Liver (tissue), 9 donors: ENCODE data around the gene C11orf24. TPM values are rescaled to one million over a fixed set of nuclear protein-coding genes. Genes with fewer than 3 reads are reported as not detected.

Experiments
- DNase-seq: peaks from one replicate; pipeline ENCODE4 v3.0.0-alpha.2; 2017; ENCODE audit warnings: low spot score
- H3K27ac ChIP-seq, 2 donors: one replicate each; pipeline ENCODE4 v1.7.0; 2013; ENCODE audit warnings: inconsistent platforms in 2 of 2, low read length in 2 of 2, control low read depth in 1 of 2, low read depth in 1 of 2, mild to moderate bottlenecking in 1 of 2
- H3K27me3 ChIP-seq, 4 donors: one replicate each; pipeline versions ENCODE4 v1.6.1 to v1.7.0; 2013; ENCODE audit warnings: low read length in 3 of 4, inconsistent platforms in 1 of 4, mild to moderate bottlenecking in 1 of 4, moderate library complexity in 1 of 4; ENCODE audit not compliant: control insufficient read depth in 4 of 4, insufficient read depth in 4 of 4
- H3K36me3 ChIP-seq, 4 donors: one replicate each; pipeline versions ENCODE4 v1.6.1 to v1.7.0; 2013; ENCODE audit warnings: low read length in 3 of 4, mild to moderate bottlenecking in 3 of 4, low read depth in 1 of 4, moderate library complexity in 1 of 4; ENCODE audit not compliant: control insufficient read depth in 4 of 4, insufficient read depth in 3 of 4
- H3K4me1 ChIP-seq, 4 donors: one replicate each; pipeline versions ENCODE4 v1.6.1 to v1.7.0; 2013; ENCODE audit warnings: low read length in 3 of 4, mild to moderate bottlenecking in 3 of 4, moderate library complexity in 1 of 4; ENCODE audit not compliant: control insufficient read depth in 4 of 4, insufficient read depth in 4 of 4
- H3K4me3 ChIP-seq, 3 donors: one replicate each; pipeline versions ENCODE4 v1.6.1 to v1.7.0; 2013; ENCODE audit warnings: low read length in 3 of 3, control low read depth in 1 of 3, low read depth in 1 of 3, mild to moderate bottlenecking in 1 of 3
- H3K9ac ChIP-seq, 2 donors: one replicate each; pipeline ENCODE4 v1.7.0; 2013; ENCODE audit warnings: low read length in 2 of 2, mild to moderate bottlenecking in 2 of 2, moderate library complexity in 2 of 2, control low read depth in 1 of 2, low read depth in 1 of 2
- H3K9me3 ChIP-seq, 4 donors: one replicate each; pipeline versions ENCODE4 v1.6.1 to v1.7.0; 2013; ENCODE audit warnings: low read length in 3 of 4; ENCODE audit not compliant: control insufficient read depth in 4 of 4
- EGR1 ChIP-seq, 2 donors: IDR thresholded peaks; 2 replicates each; pipeline ENCODE4 v1.6.1; 2016 to 2018; ENCODE audit warnings: antibody characterized with exemption in 2 of 2, low read depth in 2 of 2
- FOXA1 ChIP-seq: IDR thresholded peaks from 2 replicates; pipeline ENCODE4 v1.6.1; 2016; ENCODE audit warnings: antibody characterized with exemption
- FOXA2 ChIP-seq: IDR thresholded peaks from 2 replicates; pipeline ENCODE4 v1.6.1; 2016; ENCODE audit warnings: antibody characterized with exemption
- GABPA ChIP-seq, 2 donors: IDR thresholded peaks in 1 of 2; conservative IDR thresholded peaks in 1 of 2; 2 replicates each; pipeline ENCODE4 v1.6.1; 2016; ENCODE audit warnings: antibody characterized with exemption in 2 of 2, mild to moderate bottlenecking in 1 of 2, moderate library complexity in 1 of 2
- HNF4A ChIP-seq, 2 donors: conservative IDR thresholded peaks; 2 replicates each; pipeline ENCODE4 v1.6.1; 2016; ENCODE audit warnings: antibody characterized with exemption in 2 of 2, mild to moderate bottlenecking in 2 of 2
- HNF4G ChIP-seq: IDR thresholded peaks from 2 replicates; pipeline ENCODE4 v1.6.1; 2016; ENCODE audit warnings: antibody characterized with exemption
- JUND ChIP-seq, 2 donors: IDR thresholded peaks; 2 replicates each; pipeline ENCODE4 v1.6.1; 2016; ENCODE audit warnings: antibody characterized with exemption in 2 of 2
- RAD21 ChIP-seq, 2 donors: IDR thresholded peaks; 2 replicates each; pipeline ENCODE4 v1.6.1; 2016; ENCODE audit warnings: antibody characterized with exemption in 2 of 2, mild to moderate bottlenecking in 2 of 2
- SP1 ChIP-seq: IDR thresholded peaks from 2 replicates; pipeline ENCODE4 v1.6.1; 2018; ENCODE audit warnings: antibody characterized with exemption, mild to moderate bottlenecking
- TAF1 ChIP-seq: conservative IDR thresholded peaks from 2 replicates; pipeline ENCODE4 v1.6.1; 2016; ENCODE audit warnings: antibody characterized with exemption, mild to moderate bottlenecking
- YY1 ChIP-seq: IDR thresholded peaks from 2 replicates; pipeline ENCODE4 v1.6.1; 2016; ENCODE audit warnings: antibody characterized with exemption, mild to moderate bottlenecking
- WGBS: extraction: QIAGEN DNeasy Blood & Tissue Kit; methylation state at CpG from one replicate; pipeline ENCODE4 v1.1.7; 2013; 5-methylcytosine and 5-hydroxymethylcytosine counted together
- polyA plus RNA-seq, 2 donors: library from polyadenylated mRNA; stranded (reverse) in 1 of 2; unstranded in 1 of 2; fragments of 200-250 nt in 1 of 2; fragments of >200 nt in 1 of 2; fragmentation: Nextera tagmentation in 1 of 2; extraction: Ambion mirVana in 1 of 2; gene quantifications; one replicate each; pipeline versions ENCODE4 v1.2.1 to v1.2.3, GENCODE V29; 2013 to 2015
- total RNA-seq, 2 donors: library from RNA; depleted of rRNA; stranded (reverse); fragments of >200 nt; gene quantifications; one replicate each; pipeline ENCODE4 v1.2.3, GENCODE V29; 2014
- TF ChIP-seq, protein P1 (sequence below): IDR thresholded peaks from 2 replicates; pipeline ENCODE4 v1.6.1; 2016; ENCODE audit warnings: antibody characterized with exemption, mild to moderate bottlenecking
- TF ChIP-seq, protein P2 (sequence below): IDR thresholded peaks from 2 replicates; pipeline ENCODE4 v1.6.1; 2016; ENCODE audit warnings: antibody characterized with exemption
- TF ChIP-seq, protein P3 (sequence below): IDR thresholded peaks from 2 replicates; pipeline ENCODE4 v1.6.1; 2016; ENCODE audit warnings: antibody characterized with exemption
- TF ChIP-seq, protein P4 (sequence below): IDR thresholded peaks from 2 replicates; pipeline ENCODE4 v1.6.1; 2016; ENCODE audit warnings: antibody characterized with exemption
- TF ChIP-seq, protein P5 (sequence below): fragments of 150-350 bp; IDR thresholded peaks from 2 replicates; pipeline ENCODE4 v1.5.1; 2017; ENCODE audit warnings: improper control_type of control experiment, low read depth, low read length; ENCODE audit not compliant: missing input control
- donor health status: healthy.
- donor health status: healthy.
- donor health status: healthy.
- donor health status: healthy.
- donor health status: healthy.

C11orf24 gene
- total and polyA plus RNA-seq, 4 donors = 7.8 to 50.3 (median 32.0) TPM

DNA sequence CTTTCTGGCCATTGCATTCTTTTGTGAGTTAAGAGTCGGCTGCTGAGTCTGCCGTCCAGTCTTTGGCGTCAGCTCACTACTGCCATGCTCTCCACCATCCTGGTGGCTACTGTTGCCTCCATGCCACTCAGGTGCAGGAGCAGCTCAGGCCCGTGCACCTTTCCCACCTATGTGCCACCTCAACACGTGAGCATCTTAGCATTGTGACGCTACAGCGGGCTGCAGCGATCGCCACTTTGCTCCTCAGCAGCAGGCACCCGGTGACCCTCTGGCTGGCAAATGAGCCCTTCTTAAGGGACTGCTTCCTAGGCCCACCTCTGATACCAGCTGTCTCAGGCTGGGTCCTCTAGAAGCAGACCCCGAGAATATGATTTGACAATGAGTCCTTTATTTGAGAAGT lies 47.2 kb downstream of the C11orf24 start (continued):
- TF ChIP-seq, protein P1, sequence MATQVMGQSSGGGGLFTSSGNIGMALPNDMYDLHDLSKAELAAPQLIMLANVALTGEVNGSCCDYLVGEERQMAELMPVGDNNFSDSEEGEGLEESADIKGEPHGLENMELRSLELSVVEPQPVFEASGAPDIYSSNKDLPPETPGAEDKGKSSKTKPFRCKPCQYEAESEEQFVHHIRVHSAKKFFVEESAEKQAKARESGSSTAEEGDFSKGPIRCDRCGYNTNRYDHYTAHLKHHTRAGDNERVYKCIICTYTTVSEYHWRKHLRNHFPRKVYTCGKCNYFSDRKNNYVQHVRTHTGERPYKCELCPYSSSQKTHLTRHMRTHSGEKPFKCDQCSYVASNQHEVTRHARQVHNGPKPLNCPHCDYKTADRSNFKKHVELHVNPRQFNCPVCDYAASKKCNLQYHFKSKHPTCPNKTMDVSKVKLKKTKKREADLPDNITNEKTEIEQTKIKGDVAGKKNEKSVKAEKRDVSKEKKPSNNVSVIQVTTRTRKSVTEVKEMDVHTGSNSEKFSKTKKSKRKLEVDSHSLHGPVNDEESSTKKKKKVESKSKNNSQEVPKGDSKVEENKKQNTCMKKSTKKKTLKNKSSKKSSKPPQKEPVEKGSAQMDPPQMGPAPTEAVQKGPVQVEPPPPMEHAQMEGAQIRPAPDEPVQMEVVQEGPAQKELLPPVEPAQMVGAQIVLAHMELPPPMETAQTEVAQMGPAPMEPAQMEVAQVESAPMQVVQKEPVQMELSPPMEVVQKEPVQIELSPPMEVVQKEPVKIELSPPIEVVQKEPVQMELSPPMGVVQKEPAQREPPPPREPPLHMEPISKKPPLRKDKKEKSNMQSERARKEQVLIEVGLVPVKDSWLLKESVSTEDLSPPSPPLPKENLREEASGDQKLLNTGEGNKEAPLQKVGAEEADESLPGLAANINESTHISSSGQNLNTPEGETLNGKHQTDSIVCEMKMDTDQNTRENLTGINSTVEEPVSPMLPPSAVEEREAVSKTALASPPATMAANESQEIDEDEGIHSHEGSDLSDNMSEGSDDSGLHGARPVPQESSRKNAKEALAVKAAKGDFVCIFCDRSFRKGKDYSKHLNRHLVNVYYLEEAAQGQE = no peak

DNA sequence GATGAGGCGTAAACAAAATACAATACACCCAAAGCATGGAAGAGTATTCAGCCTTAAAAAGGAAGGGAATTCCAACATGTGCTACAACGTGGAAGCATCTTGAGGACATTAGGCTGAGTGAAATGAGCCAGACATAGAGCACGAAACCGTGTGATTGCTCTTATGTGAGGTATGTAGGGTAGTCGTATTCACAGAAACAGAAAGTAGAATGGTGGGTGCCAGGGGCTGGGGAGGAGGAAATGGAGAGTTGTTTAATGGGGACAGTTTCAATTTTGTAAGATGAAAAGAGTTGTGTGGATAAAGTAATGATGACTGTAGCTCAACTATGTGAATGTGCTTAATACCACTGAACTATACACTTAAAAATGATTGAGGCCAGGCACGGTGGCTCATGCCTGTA lies 48.5 kb downstream of the C11orf24 start:
- 86% methylated on average over 6 of the region's 6 CpGs for WGBS
- no peak overlapping the region for H3K9ac ChIP-seq
- H3K4me1 ChIP-seq = no peaks in the 10 kb centered on the region
- no peaks in the 10 kb centered on the region for H3K27me3 ChIP-seq
- H3K27ac ChIP-seq = no peak overlapping the region
- H3K4me3 ChIP-seq = no peak overlapping the region
- peaks cover 0 to 4% (median 0%) of the 10 kb centered on the region in 4 donors for H3K9me3 ChIP-seq
- no peak for DNase-seq
- no peaks in the 10 kb centered on the region for H3K36me3 ChIP-seq
- TF ChIP-seq, protein P2, sequence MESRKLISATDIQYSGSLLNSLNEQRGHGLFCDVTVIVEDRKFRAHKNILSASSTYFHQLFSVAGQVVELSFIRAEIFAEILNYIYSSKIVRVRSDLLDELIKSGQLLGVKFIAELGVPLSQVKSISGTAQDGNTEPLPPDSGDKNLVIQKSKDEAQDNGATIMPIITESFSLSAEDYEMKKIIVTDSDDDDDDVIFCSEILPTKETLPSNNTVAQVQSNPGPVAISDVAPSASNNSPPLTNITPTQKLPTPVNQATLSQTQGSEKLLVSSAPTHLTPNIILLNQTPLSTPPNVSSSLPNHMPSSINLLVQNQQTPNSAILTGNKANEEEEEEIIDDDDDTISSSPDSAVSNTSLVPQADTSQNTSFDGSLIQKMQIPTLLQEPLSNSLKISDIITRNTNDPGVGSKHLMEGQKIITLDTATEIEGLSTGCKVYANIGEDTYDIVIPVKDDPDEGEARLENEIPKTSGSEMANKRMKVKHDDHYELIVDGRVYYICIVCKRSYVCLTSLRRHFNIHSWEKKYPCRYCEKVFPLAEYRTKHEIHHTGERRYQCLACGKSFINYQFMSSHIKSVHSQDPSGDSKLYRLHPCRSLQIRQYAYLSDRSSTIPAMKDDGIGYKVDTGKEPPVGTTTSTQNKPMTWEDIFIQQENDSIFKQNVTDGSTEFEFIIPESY = no peak
- TF ChIP-seq YY1 (no peak), TAF1 (no peak)
- TF ChIP-seq, protein P3, sequence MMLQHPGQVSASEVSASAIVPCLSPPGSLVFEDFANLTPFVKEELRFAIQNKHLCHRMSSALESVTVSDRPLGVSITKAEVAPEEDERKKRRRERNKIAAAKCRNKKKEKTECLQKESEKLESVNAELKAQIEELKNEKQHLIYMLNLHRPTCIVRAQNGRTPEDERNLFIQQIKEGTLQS = no peak
- TF ChIP-seq, protein P4, sequence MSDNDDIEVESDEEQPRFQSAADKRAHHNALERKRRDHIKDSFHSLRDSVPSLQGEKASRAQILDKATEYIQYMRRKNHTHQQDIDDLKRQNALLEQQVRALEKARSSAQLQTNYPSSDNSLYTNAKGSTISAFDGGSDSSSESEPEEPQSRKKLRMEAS = no peak

DNA sequence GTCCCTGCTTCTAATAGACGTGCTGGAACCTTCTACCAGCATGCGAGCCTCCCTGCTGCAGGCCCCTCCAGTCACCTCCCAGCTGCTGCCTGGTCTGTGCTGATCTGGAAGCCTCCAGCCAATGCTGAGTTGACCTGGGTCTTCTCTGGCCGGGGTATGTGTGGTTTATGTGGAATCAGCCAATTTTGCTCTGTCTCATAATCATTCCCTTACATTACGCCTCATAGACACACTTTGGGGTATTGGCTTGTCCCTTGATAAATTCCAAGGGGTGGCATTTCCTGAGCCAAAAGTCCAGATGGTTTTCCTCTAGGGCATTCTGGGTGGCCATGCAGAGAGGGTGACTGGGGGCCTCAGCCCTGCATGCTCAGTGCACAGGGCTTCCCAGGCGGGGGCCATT lies 50.4 kb downstream of the C11orf24 start:
- Histone ChIP-seq H3K4me1 (no peaks in the 10 kb centered on the region), H3K9ac (no peak overlapping the region), H3K36me3 (no peaks in the 10 kb centered on the region), H3K27ac (no peak overlapping the region), H3K9me3 (peaks cover 0 to 4% (median 0%) of the 10 kb centered on the region in 4 donors), H3K27me3 (no peaks in the 10 kb centered on the region), H3K4me3 (no peak overlapping the region)
- no peak for DNase-seq
- 90% methylated on average over 5 of the region's 5 CpGs for WGBS
- no peak for TF ChIP-seq RAD21 (IDR thresholded peaks at IDR 0.05)
- TF ChIP-seq EGR1 (IDR thresholded peaks at IDR 0.05; ENCODE audit: low read depth in 2 of 2) = no peak
- no peak for TF ChIP-seq HNF4G
- TF ChIP-seq HNF4A (conservative IDR thresholded peaks at IDR 0.05) = no peak
- TF ChIP-seq SP1 = no peak
- TF ChIP-seq YY1 = no peak
- TF ChIP-seq, protein P4 = no peak
- no peak for TF ChIP-seq TAF1
- no peak for TF ChIP-seq JUND (IDR thresholded peaks at IDR 0.05)
- TF ChIP-seq, protein P2 = no peak
- TF ChIP-seq, protein P1 = no peak
- TF ChIP-seq GABPA (IDR thresholded peaks at IDR 0.05 in 1 of 2, conservative IDR thresholded peaks at IDR 0.05 in 1 of 2) = no peak
- no peak for TF ChIP-seq FOXA2
- TF ChIP-seq, protein P5, sequence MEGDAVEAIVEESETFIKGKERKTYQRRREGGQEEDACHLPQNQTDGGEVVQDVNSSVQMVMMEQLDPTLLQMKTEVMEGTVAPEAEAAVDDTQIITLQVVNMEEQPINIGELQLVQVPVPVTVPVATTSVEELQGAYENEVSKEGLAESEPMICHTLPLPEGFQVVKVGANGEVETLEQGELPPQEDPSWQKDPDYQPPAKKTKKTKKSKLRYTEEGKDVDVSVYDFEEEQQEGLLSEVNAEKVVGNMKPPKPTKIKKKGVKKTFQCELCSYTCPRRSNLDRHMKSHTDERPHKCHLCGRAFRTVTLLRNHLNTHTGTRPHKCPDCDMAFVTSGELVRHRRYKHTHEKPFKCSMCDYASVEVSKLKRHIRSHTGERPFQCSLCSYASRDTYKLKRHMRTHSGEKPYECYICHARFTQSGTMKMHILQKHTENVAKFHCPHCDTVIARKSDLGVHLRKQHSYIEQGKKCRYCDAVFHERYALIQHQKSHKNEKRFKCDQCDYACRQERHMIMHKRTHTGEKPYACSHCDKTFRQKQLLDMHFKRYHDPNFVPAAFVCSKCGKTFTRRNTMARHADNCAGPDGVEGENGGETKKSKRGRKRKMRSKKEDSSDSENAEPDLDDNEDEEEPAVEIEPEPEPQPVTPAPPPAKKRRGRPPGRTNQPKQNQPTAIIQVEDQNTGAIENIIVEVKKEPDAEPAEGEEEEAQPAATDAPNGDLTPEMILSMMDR = no peak
- TF ChIP-seq FOXA1 = no peak
